GM18909 (cell line): Measurements from ENCODE around the gene BIN2.
"Not testable (repeated sequence)": the region's sequence is repeated elsewhere in the genome, so short reads cannot be mapped to it uniquely, and the experiment has no call there.

Experiments
- ATAC-seq: cut with Tn5 transposase; IDR thresholded peaks from one replicate; pipeline ENCODE4 v1.9.1; 2021; ENCODE audit warnings: mild to moderate bottlenecking; ENCODE audit not compliant: unreplicated experiment, poor library complexity

The BIN2 gene

DNA sequence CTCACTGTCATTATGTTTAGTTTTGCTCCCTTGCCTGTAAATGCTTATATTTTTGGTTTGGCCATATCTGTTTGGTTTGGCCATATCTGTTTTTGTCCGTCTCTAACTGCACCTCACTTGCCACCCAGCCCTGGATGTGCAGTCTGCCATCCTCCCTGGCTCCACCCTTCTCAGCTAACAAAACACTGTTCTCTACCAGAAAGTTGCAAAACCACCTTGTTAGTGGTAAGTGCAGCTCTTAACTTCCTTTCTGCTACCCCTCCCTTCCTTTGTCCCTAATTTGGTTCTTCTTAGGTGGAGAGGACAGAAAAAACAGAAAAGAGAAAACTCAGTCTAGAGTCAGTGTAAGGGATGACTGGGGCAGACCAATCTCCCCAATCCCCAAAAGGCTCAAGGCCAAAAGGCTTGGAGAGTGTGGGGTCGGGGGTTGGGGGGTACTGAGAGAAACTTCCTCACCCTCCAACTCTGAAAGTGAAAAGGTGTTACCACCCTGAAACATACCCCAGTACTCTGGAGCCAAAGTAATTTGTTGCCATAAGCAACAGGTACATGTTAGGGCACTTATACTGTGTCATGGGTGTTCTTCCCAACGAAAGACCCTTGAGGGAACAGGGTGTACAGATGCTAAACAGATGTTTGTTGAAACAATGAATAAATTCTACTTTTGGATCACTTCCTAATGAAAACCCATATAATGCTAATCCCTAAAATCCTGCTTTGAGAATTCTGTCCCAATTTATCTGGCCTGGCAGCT is 5.0 kb downstream of the BIN2 start:
- peak; percentile 46 for ATAC-seq

DNA sequence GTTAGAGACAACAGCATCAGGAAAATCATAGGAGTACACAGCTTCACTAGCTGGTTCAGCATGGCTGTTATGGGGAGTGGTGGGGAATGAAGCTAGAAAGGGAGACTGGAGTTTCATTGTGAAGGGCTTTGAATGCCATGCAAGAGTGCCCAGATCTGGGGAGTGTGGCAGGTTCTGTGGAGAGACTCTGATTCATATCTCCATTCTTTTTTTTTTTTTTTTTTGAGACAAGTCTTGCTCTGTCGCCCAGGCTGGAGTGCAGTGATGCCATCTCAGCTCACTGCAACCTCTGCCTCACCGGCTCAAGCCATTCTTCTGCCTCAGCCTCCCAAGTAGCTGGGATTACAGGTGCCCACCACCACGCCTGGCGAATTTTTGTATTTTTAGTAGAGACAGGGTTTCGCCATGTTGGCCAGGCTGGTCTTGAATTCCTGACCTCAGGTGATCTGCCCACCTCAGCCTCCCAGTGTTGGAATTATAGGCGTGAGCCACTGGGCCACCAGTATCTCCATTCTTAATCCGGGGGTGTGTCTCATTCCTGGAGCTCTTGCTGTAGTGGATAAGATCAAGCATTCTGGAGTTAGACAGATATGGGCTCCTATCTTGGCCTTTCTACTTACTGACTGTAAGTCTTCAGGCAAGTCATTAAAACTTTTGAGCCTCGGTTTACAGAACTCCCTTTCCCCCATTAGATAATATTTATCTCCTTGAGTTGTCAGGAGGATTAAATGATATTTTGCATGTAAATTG is 5.7 kb downstream of the BIN2 start:
- not testable (repeated sequence) for ATAC-seq

DNA sequence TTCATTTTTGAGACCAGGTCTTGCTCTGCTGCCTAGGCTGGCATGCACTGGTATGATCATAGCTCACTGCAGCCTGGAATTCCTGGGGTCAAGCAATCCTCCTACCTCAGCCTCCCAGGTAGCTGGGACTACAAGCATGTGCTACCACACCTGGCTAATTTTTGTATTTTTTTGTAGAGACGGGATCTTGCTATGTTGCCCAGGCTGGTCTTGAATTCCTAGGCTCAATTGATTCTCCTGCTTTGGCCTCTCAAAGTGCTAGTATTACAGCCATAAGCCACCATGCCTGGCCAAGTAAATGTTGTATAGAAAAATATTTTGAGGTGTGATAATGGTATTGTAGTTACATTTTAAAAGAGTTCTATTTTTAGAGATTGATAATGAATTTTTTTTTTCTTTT is 12.6 kb downstream of the BIN2 start:
- no peak for ATAC-seq

DNA sequence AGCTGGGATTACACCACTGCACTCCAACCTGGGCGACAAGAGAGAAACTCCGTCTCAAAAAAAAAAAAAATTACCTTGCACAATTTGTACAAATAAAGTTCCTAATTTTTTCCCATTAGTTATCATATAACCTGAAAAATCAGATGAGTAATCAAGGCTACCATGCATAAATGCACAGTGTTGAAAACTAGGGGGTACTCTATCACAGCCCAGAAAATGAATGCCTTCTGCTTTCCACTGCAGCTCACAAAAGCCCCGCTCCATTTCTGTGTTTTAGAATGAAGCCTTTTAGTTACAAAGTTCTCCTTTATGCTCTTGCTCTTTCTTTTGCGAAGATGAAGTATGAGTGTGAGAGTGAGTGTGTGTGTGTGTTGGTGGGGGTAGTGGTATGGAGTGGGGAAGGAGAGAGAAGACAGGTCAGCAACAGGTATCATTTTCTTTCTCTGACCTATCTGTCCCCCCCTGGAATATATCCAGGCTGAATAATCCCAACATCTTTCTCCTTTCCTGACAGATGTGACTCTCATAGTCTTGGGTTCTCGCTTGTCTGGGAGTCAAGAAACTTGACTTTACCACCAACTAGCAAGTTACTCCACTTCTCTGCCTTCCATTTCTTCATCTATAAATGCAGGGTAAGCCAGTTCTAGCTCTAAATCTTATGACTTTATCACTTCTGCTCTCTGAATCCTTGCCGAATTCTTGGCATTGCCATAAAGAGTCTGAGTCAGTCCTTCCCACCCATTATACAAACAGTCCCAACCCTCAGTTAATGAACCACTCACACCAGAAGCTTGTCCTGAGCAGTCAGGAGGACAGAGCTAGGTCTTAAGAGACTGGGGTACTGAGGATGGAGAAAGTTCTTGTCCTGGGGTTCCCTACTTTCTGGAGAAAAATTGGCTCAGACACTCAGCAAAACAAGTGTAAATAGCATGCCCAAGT is 16.1 kb downstream of the BIN2 start:
- ATAC-seq = no peak

DNA sequence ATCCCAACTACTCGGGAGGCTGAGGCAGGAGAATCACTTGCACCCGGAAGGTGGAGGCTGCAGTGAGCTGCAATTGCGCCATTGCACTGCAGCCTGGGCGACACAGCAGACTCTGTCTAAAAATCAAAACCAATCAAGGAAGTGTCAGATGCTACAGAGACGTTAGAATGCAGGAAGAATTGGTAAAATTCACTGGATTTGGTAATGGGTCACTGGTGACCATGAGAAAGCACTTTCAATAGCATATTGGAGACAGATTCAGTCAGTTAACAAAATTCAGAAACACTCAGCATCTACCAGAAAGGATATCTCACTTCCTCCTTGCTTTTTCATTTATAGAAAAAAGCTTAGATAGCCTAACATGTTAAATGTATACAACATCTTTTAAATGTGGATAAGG is 17.5 kb downstream of the BIN2 start:
- no peak for ATAC-seq

DNA sequence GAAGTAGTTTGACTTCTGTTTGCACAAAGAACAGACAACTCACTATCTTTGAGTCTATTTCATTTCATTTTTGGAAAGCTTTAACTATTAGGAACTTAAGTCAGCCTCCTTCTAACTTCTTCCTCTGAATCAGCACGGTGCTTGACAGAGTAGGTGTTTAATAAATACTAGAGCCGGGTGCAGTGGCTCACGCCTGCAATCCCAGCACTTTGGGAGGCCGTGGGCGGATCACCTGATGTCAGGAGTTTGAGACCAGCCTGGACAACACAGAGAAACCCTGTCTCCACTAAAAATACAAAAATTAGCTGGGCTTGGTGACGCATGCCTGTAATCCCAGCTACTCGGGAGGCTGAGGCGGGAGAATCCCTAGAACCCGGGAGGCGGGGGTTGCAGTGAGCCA is 23.2 kb downstream of the BIN2 start:
- not testable (repeated sequence) for ATAC-seq

DNA sequence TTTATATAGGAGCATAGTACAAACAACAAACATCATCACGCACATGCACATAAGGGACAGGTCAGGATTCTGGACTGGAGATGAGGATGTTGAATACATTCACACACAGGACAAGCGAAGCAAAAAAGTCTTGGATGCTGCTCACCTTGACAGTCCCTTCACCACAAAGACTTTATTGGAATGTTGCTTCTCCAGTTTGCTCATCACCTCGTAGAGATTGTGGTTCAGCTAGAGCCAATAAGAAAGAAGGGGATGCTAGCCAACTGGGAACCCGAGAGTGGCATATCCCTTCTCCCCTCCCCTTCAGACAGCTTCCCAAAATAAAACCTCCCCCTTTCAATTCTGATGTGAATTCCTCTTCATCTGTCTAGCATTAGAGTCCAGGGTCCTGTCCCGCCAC is 28.3 kb downstream of the BIN2 start:
- ATAC-seq = no peak

DNA sequence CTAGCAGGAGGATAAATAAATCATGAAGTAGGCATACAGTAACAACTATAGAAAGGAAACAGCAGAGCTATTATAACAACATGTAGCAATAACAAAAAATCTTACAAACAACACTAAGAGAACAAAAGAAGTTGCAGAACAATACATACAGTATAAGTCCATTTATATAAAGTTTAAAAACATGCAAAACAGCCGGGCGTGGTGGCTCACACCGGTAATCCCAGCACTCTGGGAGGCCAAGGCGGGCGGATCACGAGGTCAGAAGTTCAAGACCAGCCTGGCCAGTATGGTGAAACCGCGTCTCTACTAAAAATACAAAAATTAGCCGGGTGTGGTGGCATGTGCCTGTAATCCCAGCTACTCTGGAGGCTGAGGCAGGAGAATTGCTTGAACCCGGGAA is 29.9 kb downstream of the BIN2 start:
- ATAC-seq = not testable (repeated sequence)

DNA sequence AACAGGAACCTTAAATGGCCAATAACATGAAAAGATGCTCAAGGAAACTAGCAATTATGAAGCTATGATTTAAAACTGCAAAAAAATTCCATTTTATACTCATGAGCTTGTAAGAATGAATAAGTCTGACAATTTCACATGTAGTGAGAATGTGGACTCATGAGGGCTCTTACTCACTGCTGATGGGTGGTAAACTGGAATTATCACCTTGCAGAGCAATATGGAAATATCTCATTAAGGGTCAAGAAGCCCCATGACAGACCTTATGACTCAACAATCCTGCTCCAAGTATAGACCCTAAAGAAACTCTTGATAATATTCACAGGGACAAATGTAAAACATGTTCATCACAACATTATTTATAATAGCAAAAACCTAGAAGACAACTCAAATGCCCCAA is 30.3 kb downstream of the BIN2 start:
- no peak for ATAC-seq

DNA sequence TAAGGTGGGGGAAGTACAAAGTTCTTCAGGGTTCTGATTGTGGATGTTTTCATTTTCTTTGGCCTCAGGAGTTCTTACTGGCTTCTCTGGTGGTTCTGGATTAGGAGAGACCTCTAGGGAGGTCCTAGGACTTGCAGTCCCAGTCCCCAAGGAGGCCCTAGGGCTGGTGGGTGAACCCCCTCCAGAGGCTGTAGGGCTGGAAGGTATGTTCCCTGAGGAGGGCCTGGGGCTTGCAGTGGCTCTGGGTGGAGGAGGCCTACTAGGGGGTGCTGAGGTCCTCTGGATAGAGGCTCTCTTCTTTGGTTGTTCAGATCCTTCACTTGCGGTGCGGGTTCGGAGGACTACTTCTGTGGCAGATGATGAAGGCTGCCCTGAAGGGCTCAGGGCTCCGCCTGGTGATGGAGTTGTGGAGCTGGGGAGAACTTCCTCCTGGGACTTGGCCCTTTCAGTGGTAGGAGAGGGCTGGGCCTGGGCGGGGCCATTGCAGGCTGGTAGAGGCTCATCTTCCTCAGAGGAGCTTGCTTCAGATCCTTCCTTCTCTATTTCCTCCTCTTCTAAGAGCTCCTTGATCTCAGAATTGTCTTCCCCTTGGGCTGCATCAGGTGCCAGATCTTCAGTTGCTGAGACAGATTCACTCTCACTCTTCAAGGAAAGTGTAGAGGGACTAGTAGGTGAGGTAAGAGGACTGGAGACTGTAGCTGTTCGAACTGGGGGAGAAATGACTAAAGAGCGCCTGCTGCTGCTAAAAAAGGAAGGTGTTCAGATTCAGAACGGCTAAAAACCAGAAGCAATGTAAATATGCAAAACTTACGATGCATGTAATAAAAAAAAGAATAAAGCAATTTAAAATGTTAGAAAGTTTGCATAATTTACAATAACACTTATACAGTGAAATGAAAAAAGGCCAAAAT is 32.1 kb downstream of the BIN2 start:
- not testable (repeated sequence) for ATAC-seq

DNA sequence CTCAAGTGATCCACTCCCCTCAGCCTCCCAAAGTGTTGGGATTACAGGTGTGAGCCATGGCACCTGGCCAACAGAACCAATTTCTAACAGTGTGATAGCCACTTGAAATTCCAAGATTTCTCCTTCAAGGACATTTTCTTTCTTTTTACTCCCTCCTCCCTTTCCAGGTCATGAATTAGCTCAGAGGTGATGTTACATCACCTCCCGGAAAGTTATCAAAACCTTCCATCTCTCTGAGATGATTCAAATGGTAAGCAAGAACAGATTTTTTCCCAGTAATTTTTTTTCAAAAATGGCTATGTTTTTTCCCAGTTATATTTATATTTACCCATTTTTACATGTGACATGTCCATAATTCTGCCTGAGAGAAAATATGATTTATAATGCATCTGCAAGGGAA is 38.1 kb downstream of the BIN2 start:
- ATAC-seq = no peak

DNA sequence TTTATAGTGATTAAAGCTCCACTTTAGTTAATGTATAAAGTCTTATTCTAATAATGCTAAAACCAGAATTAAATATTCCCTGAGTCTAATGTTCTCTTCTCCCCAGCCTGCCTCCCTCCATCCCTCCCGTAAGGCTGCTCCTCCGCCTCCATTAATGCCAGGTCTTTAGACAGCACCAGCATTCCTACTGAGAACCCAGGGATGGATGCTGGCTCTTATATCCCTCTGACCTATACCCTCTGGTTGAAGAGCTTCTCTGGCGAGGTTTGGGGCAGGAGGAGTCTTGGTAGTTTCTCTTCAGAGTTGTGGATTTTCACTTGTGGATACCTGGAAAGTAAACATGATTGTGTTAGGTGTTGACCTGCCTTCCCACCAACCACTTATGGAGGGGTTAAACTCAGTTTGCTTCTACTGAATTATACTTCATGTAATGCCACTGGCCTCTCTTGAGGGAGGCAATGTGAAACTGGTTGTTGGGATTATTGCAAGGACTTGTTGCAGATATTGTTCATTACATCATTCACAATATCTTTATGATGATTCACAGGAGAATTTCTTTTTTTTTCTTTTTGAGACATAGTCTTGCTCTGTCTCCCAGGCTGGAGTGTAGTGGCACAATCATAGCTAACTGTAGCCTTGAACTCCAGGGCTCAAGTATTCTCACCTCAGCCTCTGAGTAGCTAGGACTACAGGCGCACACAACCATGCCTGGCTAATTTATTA is 42.6 kb downstream of the BIN2 start:
- no peak for ATAC-seq

DNA sequence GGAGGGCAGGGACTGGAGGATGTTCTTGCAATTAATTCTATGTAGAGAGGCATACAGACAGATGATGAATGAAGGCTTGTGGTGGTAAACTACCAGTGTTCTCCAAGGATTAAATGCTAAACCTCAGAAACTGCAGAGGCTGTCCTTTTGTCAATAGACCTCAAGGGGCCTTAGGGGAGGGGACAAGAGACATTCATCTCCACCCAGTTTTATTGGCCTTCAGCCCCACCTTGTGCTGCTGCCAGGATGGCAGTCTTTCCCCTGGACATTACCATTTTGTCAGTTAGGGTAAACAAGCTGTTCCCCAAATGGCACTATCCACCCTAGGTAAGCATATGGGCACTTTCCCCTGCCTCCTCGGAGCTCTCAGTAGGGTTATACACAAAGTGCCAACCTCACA is 48.9 kb downstream of the BIN2 start:
- ATAC-seq = no peak

DNA sequence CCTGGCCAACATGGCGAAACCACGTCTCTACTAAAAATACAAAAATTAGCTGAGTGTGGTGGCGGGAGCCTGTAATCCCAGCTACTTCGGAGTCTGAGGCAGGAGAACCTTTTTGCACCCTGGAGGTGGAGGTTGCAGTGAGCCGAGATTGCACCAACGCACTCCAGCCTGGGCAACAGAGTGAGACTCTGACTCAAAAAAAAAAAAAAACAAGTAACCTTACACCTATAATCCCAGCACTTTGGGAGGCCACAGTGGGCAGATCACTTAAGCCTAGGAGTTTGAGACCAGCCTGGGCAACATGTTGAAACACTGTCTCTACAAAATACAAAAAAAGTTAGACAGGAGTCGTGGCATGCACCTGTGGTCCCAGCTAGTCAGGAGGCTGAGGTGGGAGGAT is 51.2 kb downstream of the BIN2 start:
- ATAC-seq = not testable (repeated sequence)

DNA sequence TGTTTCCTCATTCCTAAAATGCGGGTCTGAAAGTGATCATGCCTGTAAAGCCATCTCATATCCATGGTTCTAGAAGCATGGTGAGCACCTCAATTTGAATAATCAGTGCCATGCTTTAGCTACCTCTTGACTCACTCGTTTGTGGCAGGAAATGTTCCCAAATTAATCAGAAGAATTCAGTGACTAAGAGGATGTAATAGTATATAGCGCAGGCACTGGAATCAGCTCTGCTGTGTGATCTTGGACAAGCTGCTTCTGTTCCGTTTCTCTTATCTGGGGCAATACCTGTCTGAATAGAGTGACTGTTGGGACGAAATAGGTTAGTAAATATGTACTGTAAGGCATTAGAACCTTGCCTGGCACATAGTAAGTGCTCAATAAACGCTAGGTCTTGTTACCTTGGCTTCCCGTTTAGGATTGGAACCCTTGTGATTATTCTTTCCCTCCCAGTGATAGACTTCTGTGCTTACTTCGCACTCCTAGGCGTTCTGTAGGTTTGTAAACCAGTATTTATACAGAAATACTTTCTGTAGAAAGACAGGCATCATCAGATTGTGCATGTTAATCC is 52.9 kb downstream of the BIN2 start:
- no peak for ATAC-seq

DNA sequence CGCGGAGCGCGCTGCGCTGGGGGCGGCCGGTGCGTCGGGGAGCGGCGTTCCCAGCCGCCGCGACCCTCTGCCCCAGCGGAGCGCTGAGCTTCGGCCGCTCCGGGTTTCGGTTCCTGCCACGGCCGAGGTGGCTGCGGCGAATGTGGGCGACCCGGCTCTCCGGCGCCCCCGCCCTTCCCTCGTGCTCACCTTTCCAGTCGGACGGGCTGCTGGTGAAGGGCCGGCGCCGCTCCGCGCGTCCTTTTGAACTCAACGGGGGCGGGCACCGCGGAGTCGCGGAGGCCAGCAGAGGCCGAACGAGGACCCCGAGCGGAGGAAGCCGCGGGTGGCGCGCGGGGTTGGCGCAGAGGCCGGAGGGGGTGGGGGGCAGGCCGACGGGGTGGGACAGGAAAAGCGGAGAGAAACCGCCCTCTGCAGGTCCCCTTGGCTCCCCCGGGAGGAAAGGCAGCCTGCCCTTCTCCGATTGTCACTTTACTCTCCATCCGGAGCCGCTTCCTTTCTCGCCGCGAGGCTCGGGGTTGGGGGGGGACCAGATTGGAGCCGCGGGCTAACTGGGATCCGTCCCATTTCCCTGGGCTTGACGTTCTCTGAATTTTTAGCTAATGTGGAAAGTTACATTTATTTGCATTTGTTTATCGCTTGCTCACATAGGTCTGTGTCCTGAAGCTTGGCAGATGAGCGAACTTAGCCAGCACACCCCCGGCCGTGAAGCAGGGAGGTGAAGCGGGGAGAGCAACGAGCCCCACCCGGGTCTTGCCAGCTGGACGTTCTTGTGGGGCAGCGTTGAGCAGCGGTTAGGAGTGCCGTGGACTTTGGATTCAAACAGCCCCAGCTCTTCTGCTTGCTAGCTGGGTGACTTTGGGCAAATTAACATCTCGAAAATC is 53.7 kb downstream of the BIN2 start, which contains the start of gene SMAGP:
Gene SMAGP, minus strand, starts transcription at position 349 of the 884 bp plus-strand sequence. CDS start 1,137 bp downstream, outside the sequence.
- peak; percentile 60 for ATAC-seq

DNA sequence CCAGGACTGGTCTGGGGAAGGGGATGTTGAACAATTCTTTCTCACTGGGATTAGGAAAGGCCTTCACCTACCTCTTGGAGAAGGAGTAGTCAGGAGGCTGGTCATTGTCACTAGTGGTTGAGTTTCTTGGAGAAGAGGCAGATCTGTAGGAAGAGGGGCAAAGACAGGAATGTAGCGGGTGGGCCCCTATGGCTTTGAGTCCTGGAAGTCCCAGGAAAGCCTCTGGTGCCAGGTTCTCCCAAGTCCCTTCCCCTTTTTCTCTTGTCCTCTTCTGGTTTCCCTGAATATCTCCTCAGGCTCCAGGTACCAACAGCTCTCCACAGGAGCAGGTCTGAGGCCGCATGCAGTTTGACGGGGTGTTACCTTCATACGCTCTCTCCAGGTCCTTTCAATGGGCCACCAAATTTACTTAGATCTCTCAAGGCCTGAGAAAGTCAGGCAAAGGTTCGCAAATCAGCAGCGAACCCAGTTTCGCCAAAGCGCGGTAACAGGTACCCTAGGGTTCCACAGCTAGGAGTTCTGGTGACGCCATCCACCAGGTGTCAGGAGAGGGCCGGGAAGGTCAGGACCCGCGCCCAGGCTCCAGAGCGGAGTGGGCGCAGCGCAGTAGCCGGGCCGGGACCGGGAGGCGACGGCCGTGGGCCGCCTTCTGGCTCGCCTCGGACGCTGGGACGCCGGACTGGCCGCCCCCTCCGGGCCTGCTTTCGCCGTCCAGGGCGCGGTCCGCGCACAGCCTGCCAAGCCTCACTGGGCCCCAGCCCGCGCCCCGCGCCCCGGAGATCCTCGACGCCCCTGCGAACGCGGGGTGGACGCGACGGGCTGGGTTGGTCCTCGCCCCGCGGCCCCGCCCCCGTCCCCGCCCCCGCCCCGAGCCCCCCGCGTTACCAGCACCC is 54.6 kb downstream of the BIN2 start:
- peak; percentile 42 for ATAC-seq
